ENCODE data around the gene BTC.
"Not testable (repeated sequence)": the region's sequence is repeated elsewhere in the genome, so short reads cannot be mapped to it uniquely, and the experiment has no call there.

The BTC gene

DNA sequence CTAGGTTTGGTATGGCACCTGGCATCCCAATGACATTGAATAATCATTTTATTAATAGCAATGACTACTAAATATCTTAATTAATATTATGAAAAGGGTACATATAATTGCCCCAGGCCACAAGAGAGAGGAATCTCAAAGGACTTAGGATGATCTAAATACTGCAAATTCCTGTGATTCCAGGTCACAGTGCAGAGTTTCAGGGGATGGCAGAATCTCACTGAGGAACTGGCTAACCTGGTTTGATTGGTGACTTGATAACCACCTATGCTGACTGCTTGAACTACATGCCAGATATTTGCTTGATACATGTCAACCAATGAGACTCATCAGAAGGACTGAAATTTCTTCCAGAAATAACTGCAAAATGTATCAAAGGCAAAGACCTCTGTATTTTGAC is 37.2 kb downstream of the BTC start:
- DNase-seq: no peak

DNA sequence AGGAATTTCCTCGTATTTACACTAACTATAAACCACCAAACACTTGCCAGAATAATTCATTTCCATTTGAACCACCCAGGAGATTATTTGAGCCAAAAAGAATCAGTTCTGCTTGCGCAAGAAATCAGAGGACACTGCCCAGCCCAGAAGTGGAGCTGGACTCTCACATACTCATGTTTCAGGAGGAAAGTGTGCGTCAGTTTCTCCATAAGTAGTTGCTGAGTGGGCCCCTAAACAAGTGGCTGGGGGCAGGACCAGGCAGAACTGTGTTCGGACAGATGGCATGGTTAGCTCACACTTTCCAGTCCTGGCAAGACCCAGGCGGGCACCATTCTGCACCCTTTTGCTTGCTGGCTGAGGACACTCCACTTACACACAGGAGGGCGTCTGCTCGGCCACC is 38.8 kb downstream of the BTC start:
- no peak for DNase-seq

DNA sequence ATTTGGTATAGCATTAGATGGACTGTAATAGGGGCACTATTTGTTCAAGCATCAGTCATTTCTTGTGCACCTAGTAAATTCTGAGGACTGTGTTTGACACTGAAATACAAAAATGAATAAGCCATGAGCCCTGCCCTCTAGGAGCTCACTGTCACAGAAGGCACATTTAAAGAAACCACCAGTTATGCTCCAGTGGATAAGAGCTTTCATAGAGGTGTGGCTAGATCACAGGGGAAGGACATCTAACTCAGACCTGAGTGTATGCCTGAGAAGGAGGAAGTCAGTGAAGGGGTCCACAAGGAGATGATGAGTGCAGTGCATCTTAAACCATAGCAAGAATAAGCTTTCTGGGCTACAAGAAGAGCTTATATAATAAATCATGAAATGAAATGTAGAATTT is 40.1 kb downstream of the BTC start:
- DNase-seq: no peak

DNA sequence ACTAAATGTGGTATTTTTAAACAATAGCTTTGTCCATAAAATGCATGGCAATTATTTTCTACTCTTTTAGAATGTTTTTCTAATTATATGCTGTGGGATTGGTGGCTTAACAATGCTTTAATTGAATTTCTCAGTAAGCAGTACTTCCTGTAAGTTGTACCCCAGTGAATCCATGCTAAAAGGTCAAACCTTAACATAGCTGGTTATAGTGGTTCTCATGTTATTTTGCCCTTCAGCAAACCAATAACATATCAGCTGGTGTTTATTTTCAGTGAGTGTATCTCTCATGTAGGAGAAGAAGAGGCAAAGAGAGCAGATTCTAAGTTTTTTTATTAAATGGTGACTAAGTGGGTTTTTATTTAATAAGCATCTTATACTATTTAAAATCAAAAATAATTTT is 41.5 kb downstream of the BTC start:
- DNase-seq: no peak

DNA sequence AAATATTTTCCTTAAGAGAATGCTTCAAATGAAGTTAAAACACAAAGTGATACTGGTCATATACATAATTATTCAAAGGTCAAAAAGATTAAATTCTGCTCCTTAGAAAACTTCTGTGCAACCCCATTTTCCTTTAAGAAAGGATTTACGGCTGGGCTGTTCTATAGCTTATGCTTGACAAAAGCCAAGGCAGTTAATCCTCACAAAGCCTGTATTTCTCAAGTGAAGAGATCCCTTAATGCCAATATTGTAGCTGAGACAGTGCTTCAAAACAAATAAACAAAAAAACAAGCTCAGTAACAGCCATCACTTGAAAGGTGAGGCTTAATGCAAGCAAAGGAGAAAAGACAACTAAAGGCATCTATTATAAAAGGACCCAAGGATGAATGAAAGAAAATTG is 42.5 kb downstream of the BTC start:
- no peak for DNase-seq

DNA sequence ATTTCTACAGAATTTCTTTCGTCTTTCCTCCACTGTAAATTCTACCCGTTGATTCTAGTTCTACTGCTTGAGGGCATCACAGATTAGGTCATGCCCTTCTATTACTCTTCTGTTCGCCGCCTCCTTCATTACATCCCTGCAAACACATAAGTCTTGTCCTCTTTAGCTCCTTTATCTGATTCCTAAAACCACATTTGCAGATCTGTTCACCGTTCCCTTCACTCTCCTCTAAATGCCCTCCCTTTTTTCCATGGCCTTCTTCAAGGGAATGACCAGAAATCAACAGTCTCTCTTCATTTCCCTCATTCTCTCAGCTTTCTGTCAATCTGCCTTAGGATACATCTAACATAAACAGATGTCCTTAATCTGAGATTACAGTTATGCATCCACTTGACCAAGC is 43.1 kb downstream of the BTC start:
- DNase-seq: no peak

DNA sequence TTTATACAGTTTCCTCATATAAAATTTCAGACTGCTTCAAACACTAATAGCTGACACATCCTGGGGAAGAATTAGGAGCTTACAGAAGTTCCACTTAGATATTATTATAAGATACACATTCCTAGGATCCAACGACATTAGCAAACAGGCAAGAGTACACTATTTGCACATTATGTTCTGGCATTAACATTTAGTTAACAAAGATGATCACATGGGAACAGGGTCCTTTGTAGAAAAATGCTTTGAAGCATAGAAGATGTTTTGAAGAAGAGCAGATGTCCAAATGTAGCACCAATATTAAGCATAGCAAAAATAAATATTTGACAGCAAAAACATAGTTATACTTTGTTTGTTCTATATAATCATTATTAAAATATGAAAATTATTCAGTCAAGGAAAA is 52.1 kb downstream of the BTC start:
- no peak for DNase-seq

DNA sequence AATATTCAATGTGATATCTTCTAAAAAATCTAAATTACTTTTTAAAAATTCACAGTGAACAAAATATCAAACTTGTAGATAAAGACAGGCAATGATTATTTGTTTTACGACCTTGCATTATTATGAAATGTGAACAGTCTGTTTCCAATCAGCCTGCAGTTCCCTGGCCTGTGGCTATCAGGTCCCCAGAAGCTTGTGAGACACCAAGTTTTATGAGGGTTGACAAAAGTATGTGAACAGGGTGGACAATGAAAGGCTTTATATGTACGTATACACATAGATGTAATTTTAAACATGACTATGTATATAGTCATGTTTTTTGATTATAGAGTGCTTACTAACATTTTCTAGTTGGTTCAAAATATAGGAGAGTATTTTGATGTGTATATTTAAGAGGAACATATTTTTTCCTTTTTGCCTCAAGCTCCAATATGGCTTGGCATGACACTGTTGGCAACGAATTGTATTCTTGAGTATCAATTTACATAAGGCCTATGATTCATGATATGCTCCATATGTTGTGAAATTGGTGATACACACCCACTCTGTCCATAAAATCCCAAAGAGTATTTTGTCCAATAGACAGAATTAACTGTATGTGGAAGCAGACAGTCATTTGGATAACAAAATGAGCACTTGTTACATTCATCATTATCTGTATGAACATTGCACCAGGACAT is 55.7 kb downstream of the BTC start:
- DNase-seq: no peak

DNA sequence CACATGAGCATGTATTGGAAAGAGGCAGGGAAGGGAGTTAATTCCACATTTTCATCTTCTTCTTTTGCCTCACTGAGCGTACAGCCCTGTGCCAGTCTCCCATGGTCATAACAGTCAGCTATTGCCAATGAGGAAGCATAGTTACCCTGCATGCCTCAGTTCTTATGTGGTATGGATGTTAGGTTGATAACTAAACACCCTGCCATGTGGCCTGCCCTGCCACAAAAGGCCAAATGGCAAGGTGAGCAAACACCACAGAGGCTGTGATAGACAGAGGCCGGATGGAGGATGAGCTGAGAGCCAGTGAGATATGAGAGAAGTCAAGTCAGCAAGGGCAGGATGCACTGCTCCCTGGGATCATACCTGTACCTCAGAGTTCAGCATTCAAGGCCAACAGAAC is 59.3 kb downstream of the BTC start:
- DNase-seq: no peak

DNA sequence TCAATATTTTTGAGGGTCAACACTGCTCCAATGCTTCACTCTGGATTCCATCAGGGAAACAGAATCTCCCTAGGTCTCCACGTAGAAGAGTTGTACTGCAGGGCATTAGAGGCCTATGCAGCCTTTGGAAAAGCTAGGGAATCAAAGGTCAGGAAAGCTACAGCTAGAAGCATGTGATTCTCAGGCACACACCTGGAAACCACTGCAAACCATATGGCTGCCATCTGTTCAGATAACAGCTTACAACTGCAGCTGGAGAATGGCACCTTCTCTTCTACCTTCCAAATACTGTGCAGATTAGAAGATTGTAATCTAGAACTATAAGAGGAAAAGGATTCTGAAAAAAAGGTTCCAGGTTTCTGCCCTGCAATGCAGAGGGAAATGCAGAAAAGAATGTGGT is 60.6 kb downstream of the BTC start:
- no peak for DNase-seq

DNA sequence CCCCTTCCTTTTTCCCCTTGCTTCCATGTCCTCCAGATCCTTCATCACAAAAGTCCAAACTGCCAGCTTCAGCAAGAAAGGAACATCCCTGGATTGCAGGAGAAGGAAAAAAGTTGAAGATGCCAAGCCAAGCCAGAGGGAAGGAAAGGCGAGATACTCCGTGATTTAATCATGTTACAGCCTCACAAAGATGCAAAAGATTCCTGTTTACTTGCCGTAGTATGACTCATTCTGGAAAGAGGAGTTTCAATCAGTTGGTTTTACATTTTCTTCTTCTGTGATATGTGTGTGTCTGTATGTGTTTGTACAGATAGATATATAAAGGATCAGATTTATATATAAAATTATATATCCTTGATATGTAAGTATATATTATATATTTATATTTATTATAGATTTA is 69.3 kb downstream of the BTC start:
- DNase-seq: no peak

DNA sequence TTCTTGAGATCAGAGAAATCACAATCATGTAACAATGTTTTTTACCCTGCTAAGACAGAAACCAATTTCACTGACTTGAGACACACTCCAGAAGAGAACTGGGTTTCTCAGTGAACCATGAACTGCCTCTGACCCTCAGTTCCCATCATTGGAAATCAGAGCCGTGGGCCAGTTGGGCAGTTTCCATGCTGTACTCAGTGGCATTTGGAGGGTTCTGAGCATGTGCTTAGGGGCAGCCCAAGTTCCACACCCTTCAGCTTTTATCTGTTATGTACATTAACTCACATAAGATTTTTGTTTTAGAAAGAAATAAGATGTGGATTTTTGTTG is 77.9 kb downstream of the BTC start:
- no peak for DNase-seq

DNA sequence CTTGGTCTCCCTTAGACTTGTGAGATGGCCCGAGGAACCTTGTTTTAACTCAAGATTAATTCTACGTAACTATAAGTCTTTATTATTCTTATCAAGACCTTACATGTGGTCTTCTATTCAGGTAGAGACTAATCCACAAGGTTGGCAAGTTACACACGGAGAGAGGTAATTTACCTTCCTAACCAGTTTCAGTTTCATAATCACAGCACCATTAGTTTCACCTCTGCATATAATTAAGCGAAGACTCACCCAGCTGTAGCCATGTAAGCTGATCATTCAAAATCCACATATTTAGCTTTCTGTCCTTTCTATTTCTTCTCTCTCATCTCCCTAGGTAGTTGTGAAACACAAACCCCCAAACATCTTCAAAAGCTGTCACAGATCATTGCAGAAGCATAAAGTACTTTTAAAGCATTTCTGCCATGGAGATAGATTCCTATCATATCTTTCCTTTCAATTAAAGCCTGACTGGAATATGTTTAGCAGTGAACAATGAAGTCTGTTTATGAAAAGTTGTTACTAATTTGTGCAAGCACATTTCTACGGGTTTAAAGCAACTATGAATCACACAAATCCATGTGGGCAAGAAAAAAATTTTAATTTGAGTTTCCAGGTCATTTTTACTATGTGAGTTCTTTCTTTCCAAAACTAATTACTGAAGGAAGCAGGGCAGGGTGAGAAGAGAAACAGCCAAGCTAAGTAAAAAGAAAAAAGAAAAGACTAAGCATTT is 78.5 kb downstream of the BTC start:
- DNase-seq: no peak

DNA sequence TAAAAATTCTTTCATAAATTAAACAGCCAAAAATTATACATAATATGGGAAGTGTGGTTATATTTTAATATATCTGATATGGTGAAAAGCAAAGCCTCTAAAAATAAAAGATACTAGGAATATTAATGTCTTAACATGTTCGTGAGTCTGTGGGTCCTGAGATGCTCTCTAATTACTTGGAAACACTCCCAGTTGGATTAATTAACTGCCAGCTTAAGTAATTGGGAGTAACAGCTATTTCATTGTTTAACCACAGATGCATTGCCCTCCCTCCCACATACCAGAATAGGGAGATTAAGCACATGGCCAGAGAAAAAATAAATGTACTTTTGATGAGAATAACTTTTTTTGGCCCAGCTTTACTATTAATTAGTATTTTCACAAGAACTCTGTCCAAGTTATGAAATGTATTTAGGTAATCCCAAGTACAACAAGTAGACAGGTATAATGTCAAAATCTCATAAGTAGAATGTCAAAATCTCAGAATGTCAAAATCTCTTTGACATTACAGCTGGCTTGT is 79.7 kb downstream of the BTC start:
- DNase-seq: no peak

DNA sequence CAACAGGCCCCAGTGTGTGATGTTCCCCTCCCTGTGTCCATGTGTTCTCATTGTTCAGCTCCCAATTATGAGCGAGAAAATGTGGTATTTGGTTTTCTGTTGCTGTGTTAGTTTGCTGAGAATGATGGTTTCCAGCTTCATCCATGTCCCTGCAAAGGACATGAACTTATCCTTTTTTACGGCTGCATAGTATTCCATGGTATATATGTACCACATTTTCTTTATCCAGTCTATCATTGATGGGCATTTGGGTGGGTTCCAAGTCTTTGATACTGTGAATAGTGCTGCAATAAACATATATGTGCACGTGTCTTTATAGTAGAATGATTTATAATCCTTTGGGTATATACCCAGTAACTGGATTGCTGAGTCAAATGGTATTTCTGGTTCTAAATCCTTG is 86.2 kb downstream of the BTC start:
- not testable (repeated sequence) for DNase-seq

Data from activated CD8-positive, alpha-beta memory T cell treated with anti-CD3 and anti-CD28 coated beads for 24 hours (primary cell).